HG02981 (cell line): ENCODE measurements around the gene TNRC6C.

Experiments used
- ATAC-seq: cut with Tn5 transposase; IDR thresholded peaks from one replicate; pipeline ENCODE4 v1.9.1; 2021; ENCODE audit warnings: mild to moderate bottlenecking, moderate library complexity; ENCODE audit not compliant: unreplicated experiment

TNRC6C gene

GRCh38 chr17:78122216-78122930 is 163.9 kb downstream of the TNRC6C start:
- ATAC-seq, result no peak

- ATAC-seq, result no peak
Measured at GRCh38 chr17:78122931-78123249, 164.4 kb downstream of the TNRC6C start.

GRCh38 chr17:78123258-78123929 is 164.9 kb downstream of the TNRC6C start:
- ATAC-seq, result no peak

GRCh38 chr17:78124081-78124835 is 165.8 kb downstream of the TNRC6C start:
- ATAC-seq, result peak; percentile 30

- ATAC-seq, result no peak
Measured at GRCh38 chr17:78124836-78125137, 166.3 kb downstream of the TNRC6C start.

- ATAC-seq, result no peak
Measured at GRCh38 chr17:78125138-78125913, 166.8 kb downstream of the TNRC6C start.

GRCh38 chr17:78125976-78126894 is 167.7 kb downstream of the TNRC6C start:
- no peak for ATAC-seq

GRCh38 chr17:78126895-78127238 is 168.4 kb downstream of the TNRC6C start:
- no peak for ATAC-seq

GRCh38 chr17:78127239-78127887 is 168.9 kb downstream of the TNRC6C start:
- ATAC-seq, result no peak

- no peak for ATAC-seq
Measured at GRCh38 chr17:78127888-78128550, 169.5 kb downstream of the TNRC6C start.

- no peak for ATAC-seq
Measured at GRCh38 chr17:78128551-78129350, 170.2 kb downstream of the TNRC6C start, which contains the start of gene TMC6. TMC6 (minus strand) TSS chr17:78128755; CDS start chr17:78126832, 1,923 bp downstream.

GRCh38 chr17:78129351-78130089 is 171.0 kb downstream of the TNRC6C start:
- no peak for ATAC-seq

- ATAC-seq, result no peak
Measured at GRCh38 chr17:78130090-78130436, 171.6 kb downstream of the TNRC6C start.

- peak; percentile 26 for ATAC-seq
Measured at GRCh38 chr17:78130437-78131101, 172.1 kb downstream of the TNRC6C start, which contains the start of gene TMC8. TMC8 (plus strand) TSS chr17:78130771; CDS start chr17:78131589, 818 bp downstream.

- ATAC-seq, result no peak
Measured at GRCh38 chr17:78131172-78132083, 172.9 kb downstream of the TNRC6C start.

GRCh38 chr17:78132084-78132676 is 173.7 kb downstream of the TNRC6C start:
- no peak for ATAC-seq
